Measurements from ENCODE around the gene ZNF777.

Gene ZNF777

DNA sequence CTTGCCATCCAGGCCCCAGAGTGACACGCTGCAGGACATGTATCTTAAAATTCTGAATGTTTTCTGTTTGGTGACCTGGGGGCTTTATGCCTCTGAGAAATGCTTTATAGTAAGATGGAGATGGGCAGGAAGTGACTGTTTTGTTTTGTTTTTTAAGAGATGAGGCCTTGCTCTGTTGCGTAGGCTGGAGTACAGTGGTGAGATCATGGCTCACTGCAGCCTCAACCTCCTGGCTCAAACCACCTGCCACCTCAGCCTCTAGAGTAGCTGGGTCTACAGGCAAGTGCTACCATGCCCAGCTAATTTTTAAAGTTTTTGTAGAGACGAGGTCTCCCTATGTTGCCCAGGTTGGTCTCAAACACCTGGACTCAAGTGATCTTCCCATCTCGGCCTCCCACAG is 20.6 kb downstream of the ZNF777 start:
- DNase-seq (ENCODE audit: low spot score), result no peak
- TF ChIP-seq, protein P1, sequence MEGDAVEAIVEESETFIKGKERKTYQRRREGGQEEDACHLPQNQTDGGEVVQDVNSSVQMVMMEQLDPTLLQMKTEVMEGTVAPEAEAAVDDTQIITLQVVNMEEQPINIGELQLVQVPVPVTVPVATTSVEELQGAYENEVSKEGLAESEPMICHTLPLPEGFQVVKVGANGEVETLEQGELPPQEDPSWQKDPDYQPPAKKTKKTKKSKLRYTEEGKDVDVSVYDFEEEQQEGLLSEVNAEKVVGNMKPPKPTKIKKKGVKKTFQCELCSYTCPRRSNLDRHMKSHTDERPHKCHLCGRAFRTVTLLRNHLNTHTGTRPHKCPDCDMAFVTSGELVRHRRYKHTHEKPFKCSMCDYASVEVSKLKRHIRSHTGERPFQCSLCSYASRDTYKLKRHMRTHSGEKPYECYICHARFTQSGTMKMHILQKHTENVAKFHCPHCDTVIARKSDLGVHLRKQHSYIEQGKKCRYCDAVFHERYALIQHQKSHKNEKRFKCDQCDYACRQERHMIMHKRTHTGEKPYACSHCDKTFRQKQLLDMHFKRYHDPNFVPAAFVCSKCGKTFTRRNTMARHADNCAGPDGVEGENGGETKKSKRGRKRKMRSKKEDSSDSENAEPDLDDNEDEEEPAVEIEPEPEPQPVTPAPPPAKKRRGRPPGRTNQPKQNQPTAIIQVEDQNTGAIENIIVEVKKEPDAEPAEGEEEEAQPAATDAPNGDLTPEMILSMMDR (IDR thresholded peaks at IDR 0.05), result no peak
- no peak overlapping the region for H3K27ac ChIP-seq
- no peak overlapping the region for H3K4me3 ChIP-seq

DNA sequence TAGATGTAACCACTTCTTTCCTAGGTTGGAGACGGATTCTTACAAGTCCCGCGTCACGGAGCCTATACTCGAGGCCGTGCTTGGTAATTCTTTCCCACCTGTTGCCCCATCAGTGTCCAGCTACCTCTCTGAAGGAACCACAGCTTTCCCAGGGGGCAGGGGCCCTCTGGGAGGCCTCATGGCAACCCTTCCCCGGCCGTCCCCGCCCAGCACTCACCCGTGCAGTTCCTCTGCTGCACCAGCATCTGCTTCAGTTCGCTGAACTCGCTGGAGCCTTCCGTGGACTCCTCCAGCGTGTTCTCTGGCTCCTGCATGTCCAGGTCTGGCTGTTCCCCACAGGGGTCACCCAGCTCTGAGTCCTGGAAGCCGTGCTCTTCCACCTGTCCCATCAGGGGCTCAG is 24.5 kb downstream of the ZNF777 start:
- TF ChIP-seq, protein P1 (IDR thresholded peaks at IDR 0.05), result no peak
- Histone ChIP-seq H3K4me3 (no peak overlapping the region), H3K27ac (no peak overlapping the region)
- no peak for DNase-seq (ENCODE audit: low spot score)

DNA sequence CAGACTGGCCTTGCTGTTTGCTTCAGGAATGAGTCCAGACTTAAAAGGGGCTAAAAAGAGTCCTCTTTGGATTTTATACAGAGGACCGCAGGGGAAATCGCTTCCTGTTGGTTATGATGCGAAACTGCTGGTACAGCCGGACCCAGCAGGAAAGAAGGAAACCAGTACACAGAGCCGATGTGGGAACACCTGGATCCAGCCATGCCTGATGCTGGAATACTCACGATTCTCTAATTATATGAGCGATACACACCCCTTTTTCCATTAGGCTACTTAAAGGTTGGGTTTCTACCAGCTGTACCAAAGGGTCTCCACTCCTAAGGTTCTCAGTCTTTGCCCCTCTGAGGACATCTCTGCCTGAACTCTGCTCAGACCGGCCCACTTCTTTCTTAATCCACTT is 27.7 kb downstream of the ZNF777 start:
- DNase-seq (ENCODE audit: low spot score), result no peak
- Histone ChIP-seq H3K27ac (no peak overlapping the region), H3K4me3 (no peak overlapping the region)
- TF ChIP-seq, protein P1 (IDR thresholded peaks at IDR 0.05), result no peak

DNA sequence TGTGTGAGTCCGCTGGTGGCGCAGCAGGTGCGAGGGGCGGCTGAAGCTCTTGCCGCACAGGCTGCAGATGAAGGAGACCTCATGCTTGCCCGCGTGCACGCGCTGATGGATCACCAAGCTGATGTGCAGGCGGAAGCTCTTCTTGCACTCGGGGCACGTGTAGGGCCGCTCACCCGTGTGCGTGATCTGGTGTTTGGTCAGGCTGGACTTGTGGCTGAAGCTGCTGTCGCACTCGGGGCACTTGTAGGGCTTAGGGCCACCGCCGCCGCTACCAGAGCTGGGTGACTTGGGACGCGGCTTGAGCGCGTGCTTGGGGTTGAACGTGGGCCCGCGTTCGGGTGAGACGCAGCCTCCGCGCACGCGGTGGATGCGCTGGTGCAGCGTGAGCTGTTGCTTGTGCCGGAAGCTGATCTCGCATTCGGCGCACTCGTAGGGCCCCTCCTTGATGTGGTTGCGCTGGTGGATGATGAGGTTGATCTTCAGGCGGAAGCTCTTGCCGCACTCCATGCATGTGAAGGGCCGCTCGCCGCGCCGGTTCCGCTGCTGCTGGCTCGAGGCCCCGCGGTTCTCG is 28.7 kb downstream of the ZNF777 start:
- Histone ChIP-seq H3K4me3 (no peak overlapping the region), H3K27ac (no peak overlapping the region)
- DNase-seq (ENCODE audit: low spot score), result no peak
- TF ChIP-seq, protein P1 (IDR thresholded peaks at IDR 0.05), result no peak

DNA sequence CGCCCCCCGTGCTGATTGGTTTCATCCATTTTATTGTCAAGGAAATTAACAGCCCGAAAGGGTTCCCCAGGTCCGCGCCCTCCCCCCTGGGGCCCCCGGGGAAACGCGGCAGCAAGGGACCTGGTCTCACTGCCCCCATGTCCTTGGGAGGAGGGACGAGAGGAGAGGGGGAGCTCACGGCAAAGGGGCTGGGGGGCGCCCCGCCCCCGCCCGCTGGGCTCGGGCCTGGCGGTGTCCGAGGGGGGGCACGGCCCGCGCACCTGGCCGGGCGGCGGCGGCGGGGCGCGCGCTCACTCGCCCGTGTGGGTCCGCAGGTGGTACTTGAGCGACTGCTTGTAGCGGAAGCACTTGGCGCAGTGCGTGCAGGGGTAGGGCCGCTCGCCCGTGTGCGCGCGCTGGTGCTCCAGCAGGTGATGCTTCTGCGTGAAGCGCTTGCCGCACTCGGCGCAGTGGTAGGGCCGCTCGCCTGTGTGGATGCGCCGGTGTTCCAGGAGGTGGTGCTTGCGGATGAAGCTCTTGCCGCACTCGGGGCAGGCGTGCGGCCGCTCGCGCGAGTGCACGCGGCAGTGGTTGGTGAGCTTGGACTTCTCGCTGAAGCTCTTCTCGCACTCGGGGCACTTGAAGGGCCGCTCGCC is 29.3 kb downstream of the ZNF777 start:
- TF ChIP-seq, protein P1 (IDR thresholded peaks at IDR 0.05), result no peak

DNA sequence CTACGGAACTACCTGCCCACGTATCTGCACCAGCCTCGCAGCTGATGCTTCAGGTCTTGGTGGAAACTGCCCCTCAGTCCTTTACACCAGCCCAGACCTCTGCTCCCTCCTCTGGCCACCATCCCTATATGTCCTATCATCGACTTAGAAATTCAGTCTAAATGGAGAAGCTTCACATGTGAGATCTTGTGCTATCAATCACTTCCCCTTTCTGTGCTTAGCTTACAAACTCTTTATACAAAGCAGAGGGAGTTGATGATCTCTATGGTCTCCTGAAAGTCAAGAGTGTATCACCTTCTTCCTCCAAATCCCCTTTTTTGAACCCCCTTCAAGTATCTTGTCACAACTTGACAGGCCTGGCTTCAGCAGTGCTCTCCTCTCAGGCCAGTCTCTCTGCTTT is 30.7 kb downstream of the ZNF777 start:
- no peak for DNase-seq (ENCODE audit: low spot score)
- TF ChIP-seq, protein P1 (IDR thresholded peaks at IDR 0.05), result no peak
- Histone ChIP-seq H3K27ac (no peak overlapping the region), H3K4me3 (no peak overlapping the region)

More for the DNA sequence above, 29.3 kb downstream of the ZNF777 start:
- H3K27ac ChIP-seq, result no peak overlapping the region
- no peak for DNase-seq (ENCODE audit: low spot score)
- H3K4me3 ChIP-seq, result no peak overlapping the region

DNA sequence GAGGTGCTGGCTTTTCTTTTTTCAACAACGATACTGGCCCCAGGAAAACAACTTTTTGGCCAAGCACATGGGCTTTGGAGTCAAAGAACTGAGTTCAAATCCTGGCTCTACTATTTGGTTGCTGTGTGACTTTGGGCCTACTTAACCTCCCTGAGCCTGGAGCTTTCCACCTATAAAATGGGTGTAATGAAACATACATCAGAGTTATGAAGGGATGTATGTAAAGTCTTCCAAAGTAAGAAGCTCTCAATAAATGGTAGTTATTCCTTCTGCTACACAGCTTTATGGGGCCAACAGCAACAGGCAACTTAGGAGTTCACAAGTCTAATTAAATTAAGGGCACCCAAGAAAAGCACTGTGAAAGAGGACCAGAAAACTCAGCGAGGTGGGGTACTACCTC is 33.0 kb downstream of the ZNF777 start:
- TF ChIP-seq, protein P1 (IDR thresholded peaks at IDR 0.05), result no peak
- DNase-seq (ENCODE audit: low spot score), result no peak
- H3K4me3 ChIP-seq, result no peak overlapping the region
- no peak overlapping the region for H3K27ac ChIP-seq

Data from coronary artery (tissue), 2 donors.